GM21423 (cell line): ENCODE results near the gene SLC9B2.
"Not testable (repeated sequence)": the region's sequence is repeated elsewhere in the genome, so short reads cannot be mapped to it uniquely, and the experiment has no call there.

Source experiments
- ATAC-seq: cut with Tn5 transposase; IDR thresholded peaks from one replicate; pipeline ENCODE4 v1.9.1; 2021; ENCODE audit warnings: mild to moderate bottlenecking, moderate library complexity; ENCODE audit not compliant: unreplicated experiment

The SLC9B2 gene

DNA sequence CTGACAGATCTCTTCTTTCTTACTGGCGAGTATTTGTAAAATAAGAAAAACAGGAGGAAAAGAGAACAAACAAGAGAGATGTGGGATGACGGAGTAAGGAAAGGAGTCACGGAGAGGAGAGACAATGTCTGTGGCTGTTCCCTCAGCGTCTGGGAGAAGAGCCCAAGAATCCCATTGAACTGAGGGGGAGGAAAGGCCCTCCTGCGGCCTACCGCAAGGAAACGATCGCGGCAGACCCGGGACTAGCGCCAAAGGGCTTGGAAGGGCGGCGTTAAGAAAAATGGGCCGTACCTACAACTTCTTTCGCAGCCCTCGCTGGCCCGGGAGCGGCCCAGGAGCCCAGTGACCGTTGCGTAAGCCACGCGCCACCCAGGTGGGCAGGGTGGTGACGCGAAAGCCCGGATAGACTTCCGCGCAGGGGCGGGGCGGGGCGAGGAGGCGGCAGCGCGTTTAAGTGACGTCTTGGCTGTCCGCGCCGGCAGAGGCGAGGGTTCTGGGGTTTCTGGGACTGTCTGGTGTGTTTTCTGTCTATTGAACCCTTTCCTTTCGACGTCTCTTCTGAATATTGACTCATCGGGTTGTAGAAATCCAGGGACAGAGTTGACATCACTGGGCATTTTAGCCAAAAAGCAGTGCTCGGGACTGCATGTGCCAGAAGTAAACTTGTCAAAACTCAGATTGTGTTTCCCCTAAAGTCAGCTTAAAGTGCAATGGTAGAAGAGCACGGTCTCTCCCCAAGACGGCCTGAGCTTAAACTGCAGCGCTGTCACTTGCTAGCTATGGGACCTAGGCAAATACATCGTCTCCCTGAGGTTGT lies 57.0 kb downstream of the SLC9B2 start, which contains the start of gene SLC9B1:
TSS of gene SLC9B1 (minus strand) at position 398 of the 817 bp plus-strand sequence. CDS start 27,994 bp downstream, outside the sequence.
- peak; percentile 98 for ATAC-seq

DNA sequence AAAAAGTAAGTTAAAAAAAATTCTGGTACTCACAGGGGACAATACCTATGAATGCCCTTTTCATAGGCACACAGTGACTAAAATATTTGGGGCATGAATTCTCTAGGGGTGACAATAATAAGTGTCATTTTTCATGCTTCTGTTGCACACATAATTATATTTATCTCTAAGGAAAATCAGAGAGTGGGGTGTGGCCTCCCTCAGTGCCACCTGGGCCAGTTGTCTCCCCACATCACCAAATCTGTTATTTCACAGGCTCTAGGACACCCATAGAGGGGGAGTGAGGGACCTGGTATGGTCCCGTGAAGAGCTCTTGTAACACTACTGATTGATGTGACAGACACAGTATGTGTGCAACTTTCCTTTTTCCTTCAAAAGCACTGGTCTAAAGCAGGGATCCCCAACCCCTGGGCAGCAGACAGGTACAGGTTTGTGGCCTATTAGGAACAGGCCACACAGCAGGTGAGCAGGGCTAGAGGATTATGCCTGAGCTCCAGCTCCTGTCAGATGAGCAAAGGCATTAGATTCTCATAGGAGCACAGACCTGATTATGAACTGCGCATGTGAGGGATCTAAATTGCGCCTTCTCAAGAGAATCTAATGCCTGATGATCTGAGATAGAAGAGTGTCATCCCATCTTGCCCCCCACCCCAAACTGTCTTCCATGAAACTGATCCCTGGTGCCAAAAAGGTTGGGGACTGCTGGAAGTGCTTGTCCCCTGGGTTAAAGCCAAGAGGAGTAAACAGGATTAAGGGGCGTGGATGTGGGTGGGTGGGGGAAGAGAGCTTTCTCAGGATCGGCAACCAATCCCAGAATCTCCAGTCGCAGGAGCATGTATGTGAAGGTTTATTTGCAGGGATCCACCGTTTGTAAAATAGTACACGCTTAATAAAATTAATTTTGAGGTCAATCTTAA lies 57.9 kb downstream of the SLC9B2 start:
- ATAC-seq = no peak

DNA sequence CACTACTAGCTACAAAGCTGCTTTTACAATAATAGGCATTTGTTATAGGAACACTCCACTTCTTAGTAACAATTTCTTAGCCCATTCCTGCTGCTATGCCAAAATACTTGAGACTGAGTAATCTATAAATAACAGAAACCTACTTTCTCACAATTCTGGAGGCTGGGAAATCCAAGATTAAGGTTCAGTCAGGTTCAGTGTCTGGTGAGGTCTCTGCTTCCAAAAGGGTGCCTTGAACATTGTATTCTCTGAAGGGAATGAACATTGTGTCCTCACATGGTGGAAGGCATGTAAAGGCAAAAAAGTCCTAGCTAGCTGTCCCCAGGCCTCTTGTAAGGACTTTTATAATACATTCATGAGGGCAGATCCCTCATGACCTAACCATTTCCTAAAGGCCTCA lies 64.0 kb downstream of the SLC9B2 start:
- ATAC-seq = no peak

DNA sequence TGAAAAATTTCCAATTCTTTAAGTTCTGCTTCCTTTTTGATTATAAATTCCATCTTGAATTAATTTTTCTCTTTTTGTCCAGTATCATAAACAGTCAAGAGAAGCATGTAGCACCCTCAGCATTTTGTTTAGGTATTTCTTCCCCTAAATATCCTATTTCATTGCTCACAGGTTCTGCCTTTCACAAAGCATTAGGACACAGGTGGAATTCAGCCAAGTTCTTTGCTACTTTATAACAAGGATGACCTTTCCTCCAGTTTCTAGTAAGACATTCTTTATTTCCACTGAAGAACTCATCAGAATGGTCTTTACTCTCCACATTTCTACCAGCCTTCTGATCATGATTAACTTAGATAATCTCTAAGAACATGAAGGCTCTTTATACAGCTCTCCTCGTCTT lies 64.5 kb downstream of the SLC9B2 start:
- no peak for ATAC-seq

DNA sequence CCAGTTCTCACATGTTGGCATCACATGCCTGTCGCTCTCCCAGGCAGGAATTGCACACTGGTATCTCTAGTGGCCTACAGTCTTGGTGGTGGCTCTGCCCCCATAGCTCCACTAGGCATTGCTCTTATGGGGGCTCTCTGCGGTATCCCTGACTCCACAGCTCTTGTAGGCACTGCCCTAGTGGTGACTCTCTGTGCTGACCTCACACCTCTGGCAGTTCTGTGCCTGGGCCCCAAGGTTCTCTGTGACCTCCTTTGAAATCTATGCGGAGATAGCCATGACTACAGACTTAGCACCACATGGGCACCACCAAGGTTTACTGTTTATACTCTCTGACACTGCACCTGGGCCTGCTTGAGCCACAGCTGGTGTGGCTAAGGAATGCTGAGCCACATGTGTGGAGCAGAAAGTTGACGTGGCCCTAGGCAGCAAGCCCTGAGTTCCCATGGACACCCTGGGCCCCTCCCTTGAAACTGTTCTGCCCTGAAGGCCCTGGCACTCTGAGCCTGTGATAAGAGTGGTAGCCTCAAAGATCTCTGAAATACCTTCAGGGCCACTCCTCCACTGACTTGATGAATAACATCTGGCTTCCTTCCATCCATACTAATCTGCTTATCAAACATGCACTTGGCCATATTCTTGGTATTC lies 65.1 kb downstream of the SLC9B2 start:
- ATAC-seq = no peak

DNA sequence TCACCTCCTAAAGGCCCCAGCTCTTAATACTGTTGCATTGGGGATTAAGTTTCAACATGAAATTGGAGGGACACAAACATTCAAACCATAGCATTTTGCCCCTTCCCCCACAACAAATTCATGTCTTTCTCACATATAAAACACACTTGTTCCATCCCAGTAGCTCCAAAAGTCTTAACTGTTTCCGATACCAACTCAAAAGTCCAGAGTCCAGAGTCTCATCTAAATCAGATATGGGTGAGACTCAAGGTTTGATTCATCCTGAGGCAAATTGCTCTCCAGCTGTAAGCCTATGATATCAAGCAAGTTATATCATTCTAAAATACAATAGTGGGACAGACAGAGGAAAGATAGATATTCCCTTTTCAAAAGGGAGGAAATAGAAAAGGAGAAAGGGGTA lies 65.8 kb downstream of the SLC9B2 start:
- no peak for ATAC-seq

DNA sequence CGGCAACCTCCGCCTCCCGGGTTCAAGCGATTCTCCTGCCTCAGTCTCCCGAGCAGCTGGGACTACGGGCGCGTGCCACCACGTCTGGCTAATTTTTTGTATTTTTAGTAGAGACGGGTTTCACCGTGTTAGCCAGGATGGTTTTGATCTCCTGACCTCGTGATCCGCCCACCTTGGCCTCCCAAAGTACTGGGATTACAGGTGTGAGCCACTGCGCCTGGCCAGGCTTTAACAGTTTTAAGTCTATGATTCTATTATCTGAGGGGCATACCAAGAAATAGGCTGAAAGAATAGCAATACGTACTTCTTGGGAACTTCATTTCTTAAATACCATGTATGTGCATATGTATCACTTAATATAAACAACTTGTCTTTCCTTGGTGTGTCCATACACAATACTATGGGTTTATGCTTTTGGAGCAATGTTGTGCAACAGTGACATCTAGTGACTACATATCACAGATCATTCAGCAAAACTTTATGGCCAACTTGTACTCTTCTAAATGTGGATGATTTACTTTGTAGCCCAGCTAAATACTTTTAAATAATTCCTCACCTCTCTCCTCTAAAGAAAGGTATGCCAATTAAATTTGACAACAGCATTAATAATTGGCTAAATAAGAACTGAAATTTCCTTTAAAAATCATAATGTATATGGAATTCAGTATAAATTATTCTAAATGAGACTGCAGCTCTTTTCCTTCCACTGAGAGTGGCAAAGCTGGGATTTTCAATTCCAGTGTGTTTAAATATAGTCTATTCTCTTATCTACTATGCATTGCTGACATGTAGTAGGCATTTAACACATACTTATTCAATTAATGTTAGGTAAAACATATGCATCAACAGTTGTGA lies 67.5 kb downstream of the SLC9B2 start:
- peak; percentile 76 for ATAC-seq

DNA sequence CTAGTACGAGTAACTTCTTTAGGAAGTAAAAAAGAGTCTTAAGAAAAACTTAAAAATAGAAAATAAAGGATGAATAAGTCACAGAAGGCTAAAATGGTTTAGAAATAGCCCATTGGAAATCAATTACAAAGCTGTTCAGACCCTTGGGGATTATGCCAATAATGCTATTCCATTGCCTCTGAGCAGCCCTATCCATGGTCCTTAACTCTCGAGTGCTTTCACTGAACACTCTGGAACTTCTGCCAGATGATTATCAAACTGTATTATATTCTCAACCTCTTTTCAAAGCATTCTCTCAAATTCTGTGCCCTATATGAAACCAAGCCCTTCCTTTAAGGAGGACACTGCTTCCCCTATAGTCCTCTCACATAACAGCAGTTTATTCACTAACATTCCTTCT lies 74.0 kb downstream of the SLC9B2 start:
- no peak for ATAC-seq

DNA sequence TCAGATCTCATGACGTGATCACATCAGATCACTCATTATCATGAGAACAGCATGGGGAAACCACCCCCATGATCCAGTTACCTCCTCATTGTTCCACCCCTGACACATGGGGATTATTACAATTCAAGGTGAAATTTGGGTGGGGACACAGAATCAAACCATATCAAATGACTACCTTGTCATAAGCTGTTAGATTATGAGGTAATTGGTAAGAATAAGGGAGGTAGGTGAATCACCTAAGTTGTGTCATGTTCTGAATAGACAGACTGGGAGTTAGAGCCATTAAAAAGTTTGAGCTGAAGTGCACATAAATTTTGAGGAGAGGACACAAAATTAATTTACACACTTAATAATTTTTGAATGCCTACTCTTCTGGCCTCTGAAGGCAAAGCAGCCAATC lies 81.8 kb downstream of the SLC9B2 start:
- ATAC-seq = no peak

DNA sequence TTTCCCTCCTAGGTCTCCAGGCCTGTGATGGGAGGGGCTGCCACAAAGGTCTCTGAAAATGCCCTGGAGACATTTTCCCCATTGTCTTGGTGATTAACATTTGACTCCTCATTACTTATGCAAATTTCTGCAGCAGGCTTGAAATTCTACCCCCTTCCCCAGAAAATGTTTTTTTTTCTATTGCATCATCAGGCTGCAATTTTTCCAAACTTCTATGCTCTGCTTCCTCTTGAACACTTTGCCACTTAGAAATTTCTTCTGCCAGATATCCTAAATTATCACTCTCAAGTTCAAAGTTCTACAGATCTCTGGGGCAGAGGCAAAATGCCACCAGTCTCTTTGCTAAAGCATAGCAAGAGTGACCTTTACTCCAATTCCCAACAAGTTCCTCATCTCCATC lies 82.6 kb downstream of the SLC9B2 start:
- not testable (repeated sequence) for ATAC-seq

DNA sequence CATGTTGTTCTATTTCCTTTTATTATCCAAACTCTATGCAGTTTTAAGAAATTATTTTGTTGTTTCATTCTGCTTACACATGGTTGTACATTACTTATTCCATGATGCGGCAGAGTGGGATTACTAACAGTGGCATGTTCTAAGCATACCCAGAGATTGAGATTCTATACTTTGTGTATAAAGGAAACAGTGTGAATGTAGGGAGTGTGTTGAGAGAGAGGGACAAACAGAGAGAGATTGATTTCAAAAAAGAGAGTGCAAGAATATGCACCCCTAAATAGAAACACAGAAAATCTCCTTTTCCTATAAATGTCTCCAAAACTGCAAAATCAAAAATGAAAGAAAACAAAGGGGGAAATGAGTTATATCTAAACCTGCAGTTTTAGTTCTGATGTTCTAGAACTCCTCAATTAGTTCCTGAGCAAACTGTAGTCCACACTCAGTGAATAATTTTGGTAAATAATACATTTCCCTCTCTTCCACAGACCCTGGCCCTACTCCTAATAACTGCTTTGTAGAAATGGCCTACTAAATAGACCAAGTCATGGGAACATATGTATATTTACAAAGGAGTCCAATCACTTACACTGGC lies 88.0 kb downstream of the SLC9B2 start:
- ATAC-seq = no peak

DNA sequence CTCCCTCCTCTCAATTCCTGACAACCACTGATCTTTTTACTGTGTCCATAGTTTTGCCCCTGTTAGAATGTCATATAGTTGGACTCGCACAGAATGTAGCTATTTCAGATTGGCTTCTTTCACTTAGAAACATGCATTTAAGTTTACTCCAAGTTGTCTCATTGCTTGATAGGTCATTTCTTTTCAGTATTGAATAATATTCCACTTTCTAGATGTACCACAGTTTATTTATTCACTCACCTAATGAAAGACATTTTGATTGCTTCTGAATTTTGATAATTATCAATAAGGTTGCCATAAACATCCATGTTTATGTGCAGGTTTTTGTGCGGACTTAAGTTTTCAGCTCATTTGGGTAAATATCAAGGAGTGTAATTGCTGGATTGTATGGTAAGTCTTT lies 95.6 kb downstream of the SLC9B2 start:
- ATAC-seq = no peak
